ENCODE measurements around the gene SASH1.
A peak's percentile ranks its signal among the peaks of the same experiment; 100 is the strongest.

SASH1 gene

GRCh38 chr6:148460876-148461646, 118.4 kb downstream of the SASH1 start:
- no peak for DNase-seq (ENCODE audit: low spot score)

GRCh38 chr6:148461986-148462577, 119.4 kb downstream of the SASH1 start:
- DNase-seq (ENCODE audit: low spot score) = peak; percentile 27

GRCh38 chr6:148463671-148464070, 121.0 kb downstream of the SASH1 start:
- DNase-seq (ENCODE audit: low spot score) = no peak

GRCh38 chr6:148464319-148465010, 121.8 kb downstream of the SASH1 start:
- peak; percentile 73 for DNase-seq (ENCODE audit: low spot score)

GRCh38 chr6:148465011-148465335, 122.3 kb downstream of the SASH1 start:
- DNase-seq (ENCODE audit: low spot score) = no peak

- no peak for DNase-seq (ENCODE audit: low spot score)
Measured at GRCh38 chr6:148465670-148466069, 123.0 kb downstream of the SASH1 start.

- no peak for DNase-seq (ENCODE audit: low spot score)
Measured at GRCh38 chr6:148466158-148466557, 123.5 kb downstream of the SASH1 start.

- no peak for DNase-seq (ENCODE audit: low spot score)
Measured at GRCh38 chr6:148467926-148468325, 125.3 kb downstream of the SASH1 start.

- no peak for DNase-seq (ENCODE audit: low spot score)
Measured at GRCh38 chr6:148470156-148470555, 127.5 kb downstream of the SASH1 start.

GRCh38 chr6:148470606-148471465, 128.2 kb downstream of the SASH1 start:
- no peak for DNase-seq (ENCODE audit: low spot score)

GRCh38 chr6:148471624-148472159, 129.1 kb downstream of the SASH1 start:
- DNase-seq (ENCODE audit: low spot score) = peak; percentile 10

- no peak for DNase-seq (ENCODE audit: low spot score)
Measured at GRCh38 chr6:148472171-148473105, 129.8 kb downstream of the SASH1 start.

GRCh38 chr6:148479497-148479896, 136.9 kb downstream of the SASH1 start:
- no peak for DNase-seq (ENCODE audit: low spot score)

GRCh38 chr6:148487461-148487860, 144.8 kb downstream of the SASH1 start:
- no peak for DNase-seq (ENCODE audit: low spot score)

GRCh38 chr6:148491638-148492251, 149.1 kb downstream of the SASH1 start:
- DNase-seq (ENCODE audit: low spot score) = no peak

GRCh38 chr6:148492654-148493290, 150.1 kb downstream of the SASH1 start:
- peak; percentile 68 for DNase-seq (ENCODE audit: low spot score)

- no peak for DNase-seq (ENCODE audit: low spot score)
Measured at GRCh38 chr6:148493424-148493823, 150.8 kb downstream of the SASH1 start.

GRCh38 chr6:148494226-148494625, 151.6 kb downstream of the SASH1 start:
- DNase-seq (ENCODE audit: low spot score) = no peak

GRCh38 chr6:148495029-148495428, 152.4 kb downstream of the SASH1 start:
- no peak for DNase-seq (ENCODE audit: low spot score)

- DNase-seq (ENCODE audit: low spot score) = peak; percentile 64
Measured at GRCh38 chr6:148497257-148497656, 154.6 kb downstream of the SASH1 start.

Measured in GM03348 (cell line).